CD4-positive, alpha-beta memory T cell (primary cell): ENCODE results near the gene GRK7. TPM values are rescaled to one million over a fixed set of nuclear protein-coding genes. Genes with fewer than 3 reads are reported as not detected.

Experiments used
- polyA plus RNA-seq, 2 donors: library from polyadenylated mRNA; unstranded; fragments of 300-500 nt; fragmentation: Illumina TruSeq; gene quantifications; one replicate each; pipeline ENCODE4 v1.2.3, GENCODE V29; 2021
- total RNA-seq, 2 experiments: library from RNA; stranded (reverse); gene quantifications; one replicate each; pipeline ENCODE4 v1.2.3, GENCODE V29; 2021

GRK7 gene
- total and polyA plus RNA-seq, 4 experiments from 2014 or later, result 0.25 TPM; not detected in 3

Other genes with a start within 250 kb of the GRK7 start
- 10 to 100 TPM; 56.3 to 65.2 TPM for gene RNF7, start 25.1 kb upstream of the GRK7 start, total RNA-seq
- 100 to 1,000 TPM; 126 to 128 TPM for gene RNF7, start 25.1 kb upstream of the GRK7 start, polyA plus RNA-seq
- 10 to 100 TPM; 28.3 to 31.3 TPM for gene ATP1B3, start 113.2 kb downstream of the GRK7 start, total RNA-seq
- gene ATP1B3, start 113.2 kb downstream of the GRK7 start, polyA plus RNA-seq, result 100 to 1,000 TPM; 114 to 132 TPM